HCT116 (cell line): ENCODE measurements around the gene ALMS1. TPM values are rescaled to one million over a fixed set of nuclear protein-coding genes. Genes with fewer than 3 reads are reported as not detected.

ENCODE experiments used
- ATAC-seq: fragments of 200-7000 bp; cut with Tn5 transposase; 2 replicates; pipeline ENCODE4 v1.9.1; 2020; ENCODE audit warnings: mild to moderate bottlenecking, moderate library complexity
- BruUV-seq: library from RNA; stranded (reverse); fragments of 400-500 nt; replicated peaks from 2 replicates; lab custom pipeline; 2021; lab: Mats Ljungman, UMichigan
- CTCF ChIA-PET: fragments of 300-600 bp; sonication (Branson Sonifier 250); formaldehyde crosslinking; loops from one replicate; lab custom pipeline; 2021; ENCODE audit warnings: antibody characterized with exemption; lab: Charles Lee
- POLR2A ChIA-PET: fragments of 300-600, 350-600 bp; sonication (Branson Sonifier 250); formaldehyde crosslinking; loops from one replicate; lab custom pipeline; 2021; ENCODE audit warnings: antibody characterized with exemption; lab: Charles Lee
- RAD21 ChIA-PET, 2 experiments: fragments of 300-600 bp; sonication (Branson Sonifier 250); formaldehyde crosslinking; loops; one replicate each; lab custom pipeline; 2023; ENCODE audit warnings: low total read pairs in 2 of 2; ENCODE audit not compliant: uncharacterized antibody in 2 of 2, unreplicated experiment in 2 of 2, low non-redundant PET in 1 of 2; lab: Charles Lee
- DNase-seq: peaks from one replicate; pipeline ENCODE4 v3.0.0-alpha.2; 2010; ENCODE audit warnings: low read depth, low spot score
- H2AFZ ChIP-seq: fragments of 200-600 bp; shearing (Covaris generic), sonication (generic); 2 replicates; pipeline ENCODE4 v1.6.1; 2017; ENCODE audit warnings: low read depth, mixed run types, mixed read lengths, antibody characterized with exemption, low read length; ENCODE audit not compliant: poor library complexity, severe bottlenecking
- H3K27ac ChIP-seq: 2 replicates; pipeline ENCODE4 v1.5.1; 2012; ENCODE audit warnings: low read depth, low read length
- H3K27me3 ChIP-seq: fragments of 200-600 bp; sonication (generic); 2 replicates; pipeline ENCODE4 v1.6.1; 2016; ENCODE audit warnings: mixed run types, low read length, mixed read lengths; ENCODE audit not compliant: insufficient read depth
- H3K36me3 ChIP-seq, 2 experiments: fragments of 200-500 bp in 1 of 2; fragments of 200-600 bp in 1 of 2; sonication (Bioruptor generic) in 1 of 2; sonication (generic) in 1 of 2; 2 replicates each; pipeline versions ENCODE4 v1.5.1 to v1.6.1; 2014 to 2016; ENCODE audit warnings: low read length in 2 of 2, inconsistent platforms in 1 of 2, mixed read lengths in 1 of 2, mixed run types in 1 of 2; ENCODE audit not compliant: insufficient read depth in 2 of 2, control insufficient read depth in 1 of 2
- H3K4me1 ChIP-seq, 2 experiments: fragments of 200-600 bp in 1 of 2; sonication (generic) in 1 of 2; 2 replicates each; pipeline versions ENCODE4 v1.5.1 to v1.6.1; 2012 to 2017; ENCODE audit warnings: low read length in 2 of 2, inconsistent platforms in 1 of 2, mild to moderate bottlenecking in 1 of 2, mixed read lengths in 1 of 2, mixed run types in 1 of 2, moderate library complexity in 1 of 2; ENCODE audit not compliant: insufficient read depth in 2 of 2, control insufficient read depth in 1 of 2
- H3K4me2 ChIP-seq: fragments of 200-600 bp; sonication (generic); 2 replicates; pipeline ENCODE4 v1.6.1; 2017; ENCODE audit warnings: mixed run types, low read length, mixed read lengths
- H3K4me3 ChIP-seq, 2 experiments: fragments of 200-600 bp in 1 of 2; sonication (generic) in 1 of 2; replicated peaks in 1 of 2; 2 replicates each; pipeline ENCODE4 v1.5.1; 2011 to 2016; ENCODE audit warnings: low read length in 2 of 2, control low read depth in 1 of 2, low read depth in 1 of 2, mild to moderate bottlenecking in 1 of 2, mixed read lengths in 1 of 2, mixed run types in 1 of 2
- H3K79me2 ChIP-seq: fragments of 200-600 bp; sonication (generic); 2 replicates; pipeline ENCODE4 v1.6.1; 2017; ENCODE audit warnings: mild to moderate bottlenecking, mixed run types, low read length, moderate library complexity, mixed read lengths; ENCODE audit not compliant: insufficient read depth
- H3K9ac ChIP-seq: fragments of 200-600 bp; sonication (generic); 2 replicates; pipeline ENCODE4 v1.6.1; 2016; ENCODE audit warnings: low read length, mixed read lengths
- H3K9me2 ChIP-seq: fragments of 200-600 bp; sonication (generic), shearing (Covaris generic); 2 replicates; pipeline ENCODE4 v1.6.1; 2017; ENCODE audit warnings: mixed run types, mild to moderate bottlenecking, moderate library complexity; ENCODE audit not compliant: insufficient read depth
- H3K9me3 ChIP-seq, 2 experiments: fragments of 200-500 bp in 1 of 2; fragments of 200-600 bp in 1 of 2; sonication (Bioruptor generic) in 1 of 2; sonication (generic) in 1 of 2; 2 replicates each; pipeline ENCODE4 v1.6.1; 2014 to 2017; ENCODE audit warnings: low read length in 2 of 2, mixed read lengths in 2 of 2, inconsistent platforms in 1 of 2, low read depth in 1 of 2, mild to moderate bottlenecking in 1 of 2, mixed run types in 1 of 2, moderate library complexity in 1 of 2; ENCODE audit not compliant: control insufficient read depth in 1 of 2, insufficient read depth in 1 of 2
- H4K20me1 ChIP-seq: fragments of 200-600 bp; sonication (generic), shearing (Covaris generic); 2 replicates; pipeline ENCODE4 v1.6.1; 2017; ENCODE audit warnings: mixed run types, mild to moderate bottlenecking, moderate library complexity; ENCODE audit not compliant: insufficient read depth
- CBX3 ChIP-seq: IDR thresholded peaks from 2 replicates; pipeline ENCODE4 v1.6.1; 2012; ENCODE audit warnings: low read depth
- EGR1 ChIP-seq: IDR thresholded peaks from 2 replicates; pipeline ENCODE4 v1.6.1; 2012; ENCODE audit warnings: low read depth
- ELF1 ChIP-seq: IDR thresholded peaks from 2 replicates; pipeline ENCODE4 v1.6.1; 2012; ENCODE audit warnings: low read depth, borderline replicate concordance
- EZH2phosphoT487 ChIP-seq: fragments of 200-600 bp; IDR thresholded peaks from 2 replicates; pipeline ENCODE4 v1.6.1; 2018; ENCODE audit warnings: antibody characterized with exemption, borderline replicate concordance
- JUND ChIP-seq: IDR thresholded peaks from 2 replicates; pipeline ENCODE4 v1.6.1; 2012
- POLR2A ChIP-seq: IDR thresholded peaks from 2 replicates; pipeline ENCODE4 v1.7.0; 2011; ENCODE audit warnings: borderline replicate concordance; ENCODE audit not compliant: insufficient read depth, insufficient read length; ENCODE audit errors: extremely low read depth
- POLR2AphosphoS5 ChIP-seq: IDR thresholded peaks from 2 replicates; pipeline ENCODE4 v1.6.1; 2011; ENCODE audit warnings: mild to moderate bottlenecking, low read depth, low read length, moderate library complexity
- RAD21 ChIP-seq: IDR thresholded peaks from 2 replicates; pipeline ENCODE4 v1.6.1; 2012; ENCODE audit warnings: low read depth, mild to moderate bottlenecking
- REST ChIP-seq: IDR thresholded peaks from 2 replicates; pipeline ENCODE4 v1.6.1; 2012; ENCODE audit warnings: low read depth
- SIN3A ChIP-seq: IDR thresholded peaks from 2 replicates; pipeline ENCODE4 v1.6.1; 2012; ENCODE audit warnings: low read depth
- SP1 ChIP-seq: IDR thresholded peaks from 2 replicates; pipeline ENCODE4 v1.6.1; 2012; ENCODE audit warnings: low read depth
- SRF ChIP-seq: IDR thresholded peaks from 2 replicates; pipeline ENCODE4 v1.6.1; 2012; ENCODE audit warnings: low read depth
- TCF7L2 ChIP-seq: IDR thresholded peaks from 2 replicates; pipeline ENCODE4 v1.7.0; 2011; ENCODE audit warnings: borderline replicate concordance, inconsistent platforms; ENCODE audit not compliant: insufficient read depth, insufficient read length; ENCODE audit errors: extremely low read depth
- ZNF274 ChIP-seq: fragments of 200-500 bp; sonication (Bioruptor generic); IDR thresholded peaks from 2 replicates; pipeline ENCODE4 v1.6.1; 2014; ENCODE audit warnings: mild to moderate bottlenecking, low read depth, low read length, inconsistent platforms
- intact Hi-C: fragments of 100-400 bp; cut with micrococcal nuclease; formaldehyde crosslinking; loops from 2 replicates; pipeline ENCODE4 v1.10.0; 2022
- total RNA-seq: library from RNA; stranded (reverse); gene quantifications from one replicate; pipeline ENCODE4 v1.2.1, GENCODE V29; 2021; ENCODE audit not compliant: unreplicated experiment

Gene ALMS1
- total RNA-seq, 1 experiment from 2014 or later, result 20.5 TPM

- Histone ChIP-seq H2AFZ (no peak overlapping the region), H3K9me3 (peaks cover 4 to 10% of the 10 kb centered on the region in 2 experiments; a peak in 2 of 4 replicates), H3K36me3 (no peaks in the 10 kb centered on the region), H3K4me1 (no peaks in the 10 kb centered on the region), H3K4me2 (no peak overlapping the region), H3K79me2 (peaks cover 20% of the 10 kb centered on the region), H3K9me2 (no peaks in the 10 kb centered on the region), H3K4me3 (no peak overlapping the region), H4K20me1 (no peaks in the 10 kb centered on the region), H3K27me3 (no peaks in the 10 kb centered on the region), H3K27ac (no peak overlapping the region), H3K9ac (no peak overlapping the region)
- ATAC-seq (no peak), DNase-seq (no peak)
- RAD21 ChIA-PET, result no interaction called here
- POLR2A ChIA-PET, result no interaction called here
- TF ChIP-seq EZH2phosphoT487, result no peak
- TF ChIP-seq JUND, result no peak
- TF ChIP-seq RAD21, result no peak
- TF ChIP-seq ZNF274, result no peak
- TF ChIP-seq SIN3A, result no peak
- TF ChIP-seq POLR2A, result no peak
- TF ChIP-seq POLR2AphosphoS5, result no peak
- TF ChIP-seq SRF, result no peak
- no peak for TF ChIP-seq TCF7L2
- no peak for TF ChIP-seq CBX3
- TF ChIP-seq ELF1, result no peak
- TF ChIP-seq REST, result no peak
- TF ChIP-seq SP1, result no peak
- no peak for TF ChIP-seq EGR1
- CTCF ChIA-PET, result no interaction called here
- intact Hi-C loops, result no loop called here
- BruUV-seq, result no TSS peak
Measured at GRCh38 chr2:73404409-73404808, 18.8 kb downstream of the ALMS1 start.
